Uterus (tissue), 4 donors: Measurements from ENCODE around the gene OR9A2. TPM values are rescaled to one million over a fixed set of nuclear protein-coding genes. Genes with fewer than 3 reads are reported as not detected.

Experiments used
- DNase-seq, 2 donors: peaks; one replicate each; pipeline ENCODE4 v3.0.0-alpha.2; 2019 to 2020
- H3K27ac ChIP-seq, 2 donors: fragments of 200-600 bp; sonication (generic); 1 replicate in 1 of 2; 2 replicates in 1 of 2; pipeline ENCODE4 v1.5.1; 2016 to 2018
- H3K27me3 ChIP-seq, 2 donors: fragments of 200-600 bp; sonication (generic); one replicate each; pipeline ENCODE4 v1.5.1; 2018 to 2019; ENCODE audit warnings: control low read depth in 1 of 2
- H3K36me3 ChIP-seq, 2 donors: fragments of 200-600 bp; sonication (generic); one replicate each; pipeline ENCODE4 v1.5.1; 2019; ENCODE audit warnings: control low read depth in 1 of 2
- H3K4me1 ChIP-seq, 2 donors: fragments of 200-600 bp; sonication (generic); one replicate each; pipeline ENCODE4 v1.5.1; 2018 to 2019; ENCODE audit warnings: control low read depth in 1 of 2
- H3K4me3 ChIP-seq, 2 donors: fragments of 200-600 bp; sonication (generic); 1 replicate in 1 of 2; 2 replicates in 1 of 2; pipeline ENCODE4 v1.5.1; 2018 to 2019; ENCODE audit warnings: mild to moderate bottlenecking in 1 of 2
- H3K9me3 ChIP-seq, 2 donors: fragments of 200-600 bp; sonication (generic); one replicate each; pipeline ENCODE4 v1.5.1; 2019; ENCODE audit warnings: control low read depth in 1 of 2
- CTCF ChIP-seq, 4 experiments: fragments of 200-600 bp in 2 of 4; fragments of 450-650 bp in 2 of 4; sonication (generic) in 2 of 4; IDR thresholded peaks; one replicate each; pipeline ENCODE4 v1.5.1; 2016 to 2019; ENCODE audit warnings: antibody characterized with exemption in 4 of 4, mild to moderate bottlenecking in 2 of 4, moderate library complexity in 1 of 4
- POLR2A ChIP-seq, 2 donors: fragments of 450-650 bp; IDR thresholded peaks; one replicate each; pipeline ENCODE4 v1.6.1; 2016; ENCODE audit warnings: antibody characterized with exemption in 2 of 2, mild to moderate bottlenecking in 1 of 2, moderate library complexity in 1 of 2
- intact Hi-C: fragments of 100-400 bp; cut with DNase I; formaldehyde crosslinking; loops from one replicate; pipeline ENCODE4 v1.15.1; 2023; ENCODE audit warnings: low total_unique reads
- total RNA-seq, 4 donors: library from RNA; depleted of rRNA in 3 of 4; stranded (reverse); fragments of >200 nt in 3 of 4; gene quantifications; one replicate each; pipeline versions ENCODE4 v1.1.0 to v1.2.4, GENCODE V29; 2014 to 2023
- donor health status: DM: yes; HTN: yes; CAD: no.

Gene OR9A2
- total RNA-seq, 4 donors from 2014 or later, result 1.0 to 2.4 TPM; not detected in 2

- H3K4me1 ChIP-seq, result no peaks in the 10 kb centered on the region
- TF ChIP-seq CTCF (IDR thresholded peaks at IDR 0.05) (no peak), POLR2A (IDR thresholded peaks at IDR 0.05) (no peak)
- H3K9me3 ChIP-seq, result no peaks in the 10 kb centered on the region
- H3K4me3 ChIP-seq, result no peak overlapping the region
- no peaks in the 10 kb centered on the region for H3K27me3 ChIP-seq
- DNase-seq, result no peak
- H3K27ac ChIP-seq, result no peak overlapping the region
- intact Hi-C loops, result no loop called here
- H3K36me3 ChIP-seq, result no peaks in the 10 kb centered on the region
Observed at GRCh38 chr7:143027683-143028082, 751 bp upstream of the OR9A2 start.

GRCh38 chr7:143025371-143025770, 1.6 kb downstream of the OR9A2 start:
- Histone ChIP-seq H3K27ac (no peak overlapping the region), H3K36me3 (no peaks in the 10 kb centered on the region), H3K27me3 (no peaks in the 10 kb centered on the region), H3K4me1 (no peaks in the 10 kb centered on the region), H3K9me3 (no peaks in the 10 kb centered on the region), H3K4me3 (no peak overlapping the region)
- no peak for TF ChIP-seq CTCF (IDR thresholded peaks at IDR 0.05)
- no peak for TF ChIP-seq POLR2A (IDR thresholded peaks at IDR 0.05)
- no peak for DNase-seq
- intact Hi-C loops, result no loop called here

- intact Hi-C loops, result no loop called here
- Histone ChIP-seq H3K27ac (no peak overlapping the region), H3K36me3 (no peaks in the 10 kb centered on the region), H3K9me3 (no peaks in the 10 kb centered on the region), H3K27me3 (no peaks in the 10 kb centered on the region), H3K4me3 (no peak overlapping the region), H3K4me1 (no peaks in the 10 kb centered on the region)
- no peak for DNase-seq
- no peak for TF ChIP-seq CTCF (IDR thresholded peaks at IDR 0.05)
- no peak for TF ChIP-seq POLR2A (IDR thresholded peaks at IDR 0.05)
Observed at GRCh38 chr7:143023047-143023446, 3.9 kb downstream of the OR9A2 start.

GRCh38 chr7:143018931-143019330, 8.0 kb downstream of the OR9A2 start:
- TF ChIP-seq CTCF (IDR thresholded peaks at IDR 0.05) (no peak), POLR2A (IDR thresholded peaks at IDR 0.05) (no peak)
- Histone ChIP-seq H3K9me3 (no peaks in the 10 kb centered on the region), H3K4me3 (no peak overlapping the region), H3K36me3 (no peaks in the 10 kb centered on the region), H3K27me3 (no peaks in the 10 kb centered on the region), H3K4me1 (no peaks in the 10 kb centered on the region), H3K27ac (no peak overlapping the region)
- intact Hi-C loops, result no loop called here
- DNase-seq, result no peak

GRCh38 chr7:143016996-143017395, 9.9 kb downstream of the OR9A2 start:
- H3K27me3 ChIP-seq, result no peaks in the 10 kb centered on the region
- no peaks in the 10 kb centered on the region for H3K4me1 ChIP-seq
- H3K9me3 ChIP-seq, result no peaks in the 10 kb centered on the region
- no peak for DNase-seq
- no peak overlapping the region for H3K4me3 ChIP-seq
- no peak overlapping the region for H3K27ac ChIP-seq
- no peaks in the 10 kb centered on the region for H3K36me3 ChIP-seq
- intact Hi-C loops, result no loop called here
- TF ChIP-seq POLR2A (IDR thresholded peaks at IDR 0.05) (no peak), CTCF (IDR thresholded peaks at IDR 0.05) (no peak)
